NCI-H128 (cell line): ENCODE measurements around the gene MAP2K7.
"Not testable (repeated sequence)": the region's sequence is repeated elsewhere in the genome, so short reads cannot be mapped to it uniquely, and the experiment has no call there.

Source experiments
- DNase-seq: peaks from one replicate; lab custom pipeline; 2025; ENCODE audit not compliant: unreplicated experiment; lab: John Stamatoyannopoulos, UW

MAP2K7 gene

DNA sequence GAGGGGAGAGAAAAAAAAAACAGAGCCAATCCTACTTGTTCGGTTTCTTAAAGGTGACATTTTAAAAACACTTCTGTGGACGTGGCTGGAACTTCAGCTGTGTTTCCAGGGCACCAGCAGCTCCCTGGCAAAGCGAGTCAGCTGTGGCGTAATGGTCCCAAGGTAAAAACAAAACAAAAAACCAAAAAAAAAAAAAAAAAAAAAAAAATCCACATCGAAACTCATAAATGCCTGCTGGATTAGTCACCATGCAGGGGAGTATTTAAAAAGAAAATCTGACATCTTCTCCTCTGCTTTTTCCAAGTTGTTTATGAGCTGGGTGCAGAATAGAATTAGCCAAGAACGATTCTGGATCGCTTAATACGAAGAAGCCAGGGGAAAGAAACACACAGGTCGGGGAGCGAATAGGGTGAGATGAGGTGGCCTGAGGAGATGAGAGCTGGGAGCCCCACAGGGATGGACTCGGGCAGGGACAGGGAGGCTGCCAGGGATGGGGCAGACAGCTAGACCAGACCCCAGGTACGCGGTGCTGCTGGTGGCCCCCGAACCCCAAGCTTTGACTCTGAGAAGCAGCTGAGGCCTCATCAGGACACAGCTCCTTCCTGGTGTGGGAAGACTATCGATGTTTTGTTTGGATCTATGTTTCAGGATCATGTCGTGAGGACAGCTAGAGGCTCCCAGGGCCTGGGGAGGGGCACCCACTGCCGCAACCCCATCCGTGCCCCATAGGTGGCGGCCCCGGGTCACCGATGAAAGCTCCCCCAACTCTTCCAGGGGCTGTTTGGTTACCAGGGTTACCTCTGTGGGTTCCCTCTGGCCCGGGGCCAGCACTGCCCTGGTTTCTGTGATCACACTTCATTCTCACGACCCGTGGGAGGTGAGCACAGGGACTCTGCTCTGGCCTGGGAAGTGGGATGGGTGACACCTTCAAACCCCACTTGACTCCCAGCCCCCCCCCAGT is 25.3 kb downstream of the MAP2K7 start:
- DNase-seq: no peak

DNA sequence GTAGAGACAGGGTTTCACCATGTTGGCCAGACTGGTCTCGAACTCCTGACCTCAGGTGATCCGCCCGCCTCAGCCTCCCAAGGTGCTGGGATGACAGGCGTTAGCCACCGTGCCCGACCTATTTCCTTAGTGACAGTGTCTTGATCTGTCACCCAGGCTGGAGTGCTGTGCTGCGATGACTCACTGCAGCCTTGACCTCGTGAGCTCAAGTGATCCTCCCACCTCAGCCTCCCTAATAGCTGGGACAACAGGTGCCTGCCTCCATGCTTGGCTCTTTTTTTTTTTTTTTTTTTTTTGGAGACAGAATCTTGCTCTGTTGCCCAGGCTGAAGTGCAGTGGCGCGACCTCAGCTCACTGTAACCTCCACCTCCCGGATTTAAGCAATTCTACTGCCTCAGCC is 26.4 kb downstream of the MAP2K7 start:
- DNase-seq: not testable (repeated sequence)

DNA sequence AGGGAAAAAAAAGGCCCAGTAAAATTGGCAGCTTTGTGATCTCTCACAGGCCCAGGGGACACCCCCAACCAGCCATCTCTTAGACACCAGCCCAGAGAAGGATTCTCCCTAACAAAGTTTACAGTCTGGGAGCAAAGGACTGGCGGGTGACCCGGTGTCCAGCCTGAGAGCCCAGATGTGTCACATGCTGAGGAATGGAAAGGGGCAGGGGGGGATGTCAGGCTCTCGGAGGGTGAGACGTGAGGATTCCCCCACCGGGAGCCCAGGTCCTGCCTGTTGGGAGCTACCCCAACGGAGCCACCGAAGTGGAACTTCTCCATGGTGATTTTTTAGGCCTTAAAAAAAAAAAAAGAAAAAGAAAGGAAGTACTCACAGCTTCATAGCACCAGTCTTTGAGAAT is 27.1 kb downstream of the MAP2K7 start:
- no peak for DNase-seq

DNA sequence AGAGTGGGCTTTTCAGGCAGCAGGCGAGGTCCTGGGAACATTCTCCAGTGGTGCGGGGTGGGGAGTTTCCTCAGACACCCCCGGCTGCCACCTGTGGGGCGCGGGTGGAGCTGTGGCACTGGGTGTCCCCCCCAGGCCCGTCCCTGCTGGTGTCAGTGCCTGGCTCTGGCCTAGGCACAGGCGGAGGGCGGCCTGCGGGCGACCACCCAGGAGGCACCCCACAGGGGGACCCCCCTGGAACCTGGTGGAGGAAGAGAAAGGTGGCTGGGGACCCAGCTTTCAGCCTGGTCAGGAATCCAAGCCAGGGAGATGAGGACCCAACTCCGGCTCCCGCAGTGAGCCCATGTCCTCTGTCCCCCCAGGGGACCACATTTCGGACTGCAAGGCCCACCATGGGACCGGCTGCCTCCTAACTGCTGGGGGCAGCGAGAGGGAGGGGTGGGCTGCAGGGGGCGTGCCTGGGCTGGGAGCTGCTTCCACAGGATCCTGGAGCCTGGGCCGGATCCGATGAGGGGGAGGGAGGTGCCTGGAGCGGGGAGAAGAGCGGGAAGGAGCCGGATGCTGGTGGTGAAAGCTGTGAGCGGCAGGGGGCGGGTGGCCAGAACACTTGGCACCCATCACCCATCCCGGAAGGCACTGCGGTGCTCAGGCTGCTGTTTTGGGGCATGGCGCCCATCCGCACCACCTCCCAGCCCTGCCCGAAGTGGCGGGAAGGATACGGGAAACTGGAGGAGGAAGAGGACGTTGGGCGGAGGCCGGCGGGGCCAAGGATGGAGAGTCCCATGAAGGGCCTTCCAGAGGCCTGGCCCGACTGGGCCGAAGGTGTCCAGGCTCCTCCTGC is 27.8 kb downstream of the MAP2K7 start:
- no peak for DNase-seq

DNA sequence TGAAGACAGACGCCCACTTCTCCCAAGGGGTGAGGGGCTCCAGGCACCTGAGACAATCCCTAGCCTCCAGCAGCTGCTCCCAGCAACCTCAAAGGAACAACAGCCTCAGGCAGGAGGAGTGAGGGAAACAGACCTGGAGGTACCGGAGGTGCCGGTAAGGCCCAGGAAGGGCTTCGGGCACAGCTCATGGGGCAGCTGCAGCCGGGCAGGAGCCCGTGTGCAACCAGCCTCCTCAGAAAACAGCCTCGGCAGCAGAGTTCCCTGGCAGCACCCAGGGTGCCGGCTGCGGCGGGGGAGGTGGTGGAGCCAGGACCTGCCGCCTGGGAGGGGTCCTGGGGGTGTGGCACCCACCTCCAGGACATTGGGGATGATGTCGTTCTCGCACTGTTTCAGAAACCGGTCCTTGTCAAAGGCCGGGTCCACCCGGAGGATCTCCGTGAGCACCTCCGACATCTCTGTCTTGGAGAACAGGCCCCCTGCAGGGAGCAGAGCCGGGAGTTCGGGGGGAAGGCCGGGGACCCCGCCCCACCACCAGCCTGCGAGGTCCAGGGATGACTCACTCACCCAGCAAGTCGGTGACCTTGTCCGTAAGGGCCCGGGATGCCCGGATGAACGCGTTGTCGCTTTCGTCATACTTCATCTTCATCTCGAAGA is 28.7 kb downstream of the MAP2K7 start:
- DNase-seq: no peak

DNA sequence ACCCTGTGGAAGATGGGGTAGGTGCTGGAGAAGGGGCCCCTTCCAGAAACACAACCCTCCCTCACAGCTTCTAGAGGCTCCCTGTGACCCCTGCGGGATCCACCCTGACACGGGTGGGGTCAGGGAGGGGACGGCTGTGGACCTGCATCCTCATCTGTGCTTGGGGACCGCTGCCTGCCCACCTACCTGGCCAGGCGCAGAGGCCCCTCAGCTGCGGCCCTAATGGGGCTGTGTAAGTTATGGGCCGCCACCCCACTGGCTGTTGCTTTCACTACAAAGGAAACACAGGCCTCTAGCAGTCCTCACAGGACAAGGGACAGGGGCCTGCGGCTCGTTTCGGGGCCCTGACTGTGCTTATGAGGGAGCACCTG is 29.2 kb downstream of the MAP2K7 start:
- no peak for DNase-seq

DNA sequence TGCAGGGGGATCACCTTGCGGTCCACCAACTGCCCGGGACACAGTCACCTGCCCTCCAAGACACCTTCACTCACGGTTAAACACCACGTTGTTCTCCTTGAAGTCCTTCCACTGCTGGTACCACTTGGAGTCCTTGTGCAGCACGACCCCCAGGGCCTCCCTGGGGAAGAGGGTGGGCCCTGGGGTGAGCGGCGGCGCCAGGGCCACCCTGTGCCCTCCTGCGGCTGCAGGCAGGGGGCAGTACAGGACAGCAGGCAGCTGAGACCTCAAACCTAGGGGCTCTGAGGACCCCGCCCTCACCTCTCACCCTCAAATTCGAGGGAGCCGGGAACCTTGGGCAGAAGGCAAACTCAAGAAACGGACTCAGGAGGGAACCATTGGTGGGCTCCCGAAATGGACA is 29.7 kb downstream of the MAP2K7 start:
- no peak for DNase-seq

DNA sequence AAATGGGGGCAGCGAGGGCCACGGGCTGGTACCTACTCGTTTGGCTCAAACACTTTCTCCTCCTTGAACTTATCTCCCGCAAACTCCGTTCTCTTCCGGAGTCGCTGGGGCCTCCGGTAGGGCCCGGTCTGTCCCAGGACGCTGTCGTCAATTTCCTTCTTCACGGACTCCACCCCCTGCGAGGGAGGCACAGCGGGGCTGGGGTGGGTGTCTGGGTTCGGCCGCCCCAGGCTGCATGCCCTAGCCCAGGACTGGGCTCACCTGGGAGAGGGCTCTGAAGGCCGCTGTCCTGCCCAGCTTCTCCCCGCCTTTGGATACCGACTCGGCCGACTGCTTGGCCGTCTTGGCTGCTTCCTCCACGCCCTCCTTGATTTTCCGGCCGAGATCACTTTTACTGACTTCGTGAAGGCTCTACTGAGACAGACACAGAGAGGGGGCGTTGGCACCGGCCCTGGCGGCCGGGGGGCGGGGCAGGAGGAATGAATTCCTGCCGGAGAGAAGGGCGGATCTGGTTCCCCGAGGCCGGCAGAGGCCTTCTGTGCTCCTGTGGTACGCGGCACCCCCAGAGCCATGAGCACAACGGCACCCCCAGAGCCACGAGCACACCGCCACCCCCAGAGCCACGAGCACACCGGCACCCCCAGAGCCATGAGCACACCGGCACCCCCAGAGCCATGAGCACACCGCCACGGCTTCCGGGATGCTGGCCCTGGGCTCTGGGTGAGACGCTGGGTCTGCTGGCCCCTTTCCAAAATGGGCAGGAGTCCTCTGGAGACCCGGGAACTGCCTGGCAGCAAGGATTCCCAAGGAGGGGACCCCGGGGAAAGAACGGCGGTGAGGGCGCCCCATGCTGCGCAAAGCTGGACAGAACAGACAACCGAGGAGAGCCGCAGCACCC is 30.4 kb downstream of the MAP2K7 start:
- DNase-seq: no peak

DNA sequence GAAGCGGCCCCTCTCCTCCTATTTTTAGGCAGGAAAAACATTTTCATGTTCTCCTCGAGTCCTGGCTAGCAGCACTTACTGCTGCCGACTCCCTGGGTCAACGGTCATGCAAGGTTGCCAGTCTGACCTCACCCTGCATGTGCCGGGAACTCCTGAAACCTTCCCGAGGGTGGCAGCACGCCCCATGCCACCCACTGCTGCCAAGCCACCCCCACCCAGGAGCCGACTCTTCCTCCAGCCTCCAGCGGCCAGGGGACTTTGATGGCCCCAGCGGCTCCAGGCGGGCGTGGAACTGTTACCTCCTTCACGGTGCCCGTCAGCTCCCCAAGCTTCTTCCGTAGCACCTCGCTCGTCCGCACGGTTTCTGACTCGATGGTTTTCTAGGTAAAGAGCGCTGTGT is 31.1 kb downstream of the MAP2K7 start:
- no peak for DNase-seq

DNA sequence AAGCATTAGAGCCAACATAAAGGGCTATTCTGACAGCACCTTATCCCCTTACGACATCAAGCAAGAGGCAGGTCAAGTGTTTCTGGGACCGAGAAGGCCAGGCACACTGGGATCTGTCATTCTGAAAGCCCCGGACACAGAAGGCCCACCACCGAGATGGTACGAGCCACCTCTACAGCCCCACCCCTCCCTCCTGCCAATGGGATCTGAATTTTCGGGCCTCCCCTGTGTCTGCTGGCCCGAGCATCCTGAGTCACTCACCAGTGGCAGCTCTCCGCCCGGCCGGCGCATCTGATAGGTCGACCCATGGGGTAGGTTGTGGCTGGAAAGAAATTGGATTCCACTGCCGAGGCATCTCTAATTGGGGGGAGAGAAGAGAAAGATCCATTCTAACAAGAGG is 37.2 kb downstream of the MAP2K7 start:
- DNase-seq: no peak

DNA sequence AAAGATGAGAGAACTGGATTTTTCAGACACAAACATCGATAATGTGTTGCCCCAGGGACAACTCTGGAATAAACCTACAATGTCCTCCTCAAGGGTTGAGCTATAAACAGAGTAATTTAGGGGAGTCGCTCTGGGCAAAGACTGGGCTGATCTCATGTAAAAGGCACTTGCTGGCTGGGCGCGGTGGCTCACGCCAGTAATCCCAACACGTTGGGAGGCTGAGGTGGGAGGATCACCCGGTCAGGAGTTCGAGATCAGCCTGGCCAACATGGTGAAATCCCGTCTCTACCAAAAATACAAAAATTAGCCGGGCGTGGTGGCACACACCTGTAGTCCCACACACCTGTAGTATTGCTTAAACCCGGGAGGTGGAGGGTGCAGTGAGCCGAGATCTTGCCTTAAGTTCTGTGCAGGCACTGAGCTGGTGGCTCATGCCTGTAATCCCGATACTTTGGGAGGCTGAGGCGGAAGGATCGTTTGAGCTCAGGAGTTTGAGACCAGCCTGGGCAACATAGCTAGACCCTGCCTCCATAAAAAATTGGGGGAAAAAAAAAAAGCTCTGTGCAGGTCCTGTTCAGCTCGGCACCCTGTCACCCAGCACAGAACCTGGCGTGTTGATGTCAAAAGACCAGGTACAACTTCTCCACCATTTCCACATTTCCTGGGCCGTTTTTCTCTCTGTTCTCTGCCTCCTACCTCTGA is 38.4 kb downstream of the MAP2K7 start:
- no peak for DNase-seq

DNA sequence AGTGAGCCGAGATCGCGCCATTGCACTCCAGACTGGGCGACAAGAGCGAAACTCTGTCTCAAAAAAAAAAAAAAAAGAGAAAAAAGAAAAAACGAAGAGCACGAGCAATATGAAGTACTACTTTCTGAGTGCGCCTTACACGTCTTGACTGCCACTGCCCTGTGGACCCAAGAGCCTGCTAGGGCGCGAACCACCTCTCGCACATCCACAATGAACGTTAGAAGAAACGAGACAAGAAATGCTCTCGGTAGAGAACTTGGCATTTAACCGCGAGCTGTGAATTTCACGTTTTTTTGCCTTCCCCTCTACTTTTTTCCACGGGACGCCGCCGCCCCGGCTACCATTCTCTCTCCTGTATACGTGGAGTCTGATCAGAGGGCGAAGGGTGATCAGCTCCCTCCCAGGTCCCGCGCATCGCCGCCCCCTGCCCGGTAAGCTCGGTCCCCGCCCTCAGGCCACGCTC is 39.3 kb downstream of the MAP2K7 start:
- no peak for DNase-seq

DNA sequence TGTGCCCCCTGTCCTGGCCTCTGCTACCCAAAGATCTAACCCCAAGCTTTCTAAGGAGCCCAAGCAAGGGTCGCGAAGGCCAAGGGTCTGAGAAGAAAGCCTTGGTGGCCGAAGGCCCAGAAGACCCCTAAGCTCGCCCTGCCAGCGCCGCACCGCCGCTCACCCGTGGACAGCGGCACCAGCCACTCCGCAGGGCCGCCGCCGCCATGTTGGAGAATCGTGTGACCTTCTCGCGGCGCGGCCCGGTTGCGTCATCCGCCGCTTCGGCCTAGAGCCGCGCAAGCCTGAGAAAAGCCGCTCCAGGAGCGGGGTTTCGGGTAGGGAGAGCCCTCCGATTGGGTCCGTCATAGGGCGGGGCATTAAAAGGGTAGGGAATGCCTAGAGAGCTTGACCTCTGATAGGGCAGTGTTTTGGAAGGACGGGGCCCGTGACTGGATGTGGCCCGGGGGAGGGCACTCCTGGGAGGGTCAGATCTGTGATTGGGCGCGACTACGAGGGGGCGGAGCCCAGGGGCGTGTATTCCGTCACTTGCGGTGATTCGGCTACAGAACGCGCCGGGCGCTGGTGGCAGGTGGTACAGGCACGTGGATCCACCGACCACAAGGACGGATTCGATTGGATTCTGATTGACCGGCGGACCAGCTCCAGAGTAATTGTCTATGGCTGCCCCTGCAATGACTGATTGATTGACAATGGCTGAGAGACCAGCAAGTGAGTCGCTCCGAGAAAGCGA is 39.9 kb downstream of the MAP2K7 start, which contains the start of gene TIMM44:
TIMM44 (minus strand) TSS at position 223 of the 733 bp plus-strand sequence; CDS start at position 208, 15 bp downstream.
- peak; percentile 99 for DNase-seq

DNA sequence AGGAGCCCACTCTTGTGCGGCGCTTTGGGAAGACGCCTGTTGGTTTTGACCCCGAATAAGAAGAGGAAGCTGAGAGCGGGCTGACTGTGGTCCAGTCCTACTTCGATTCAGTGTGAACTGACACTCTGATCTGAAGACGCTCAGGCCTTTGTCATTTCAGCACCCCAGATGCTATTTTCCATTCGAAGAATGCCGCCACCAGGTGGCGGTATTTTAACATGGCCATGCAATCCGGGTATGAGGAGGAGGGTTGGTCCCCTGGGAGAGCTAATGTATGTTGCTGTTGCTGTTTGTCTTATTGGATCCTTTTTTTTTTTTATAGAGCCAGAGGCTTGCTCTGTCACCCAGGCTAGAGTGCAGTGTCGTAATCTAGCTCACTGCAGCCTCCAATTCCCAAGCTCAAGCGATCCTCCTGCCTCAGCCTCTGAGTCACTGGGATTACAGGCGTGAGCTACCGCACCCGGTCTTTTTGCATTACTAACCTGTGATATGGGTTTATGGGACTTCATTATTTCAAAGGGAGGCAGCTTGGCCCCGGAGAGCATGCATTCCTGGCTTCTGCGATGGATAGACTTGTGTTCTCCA is 40.6 kb downstream of the MAP2K7 start:
- DNase-seq: peak; percentile 89

DNA sequence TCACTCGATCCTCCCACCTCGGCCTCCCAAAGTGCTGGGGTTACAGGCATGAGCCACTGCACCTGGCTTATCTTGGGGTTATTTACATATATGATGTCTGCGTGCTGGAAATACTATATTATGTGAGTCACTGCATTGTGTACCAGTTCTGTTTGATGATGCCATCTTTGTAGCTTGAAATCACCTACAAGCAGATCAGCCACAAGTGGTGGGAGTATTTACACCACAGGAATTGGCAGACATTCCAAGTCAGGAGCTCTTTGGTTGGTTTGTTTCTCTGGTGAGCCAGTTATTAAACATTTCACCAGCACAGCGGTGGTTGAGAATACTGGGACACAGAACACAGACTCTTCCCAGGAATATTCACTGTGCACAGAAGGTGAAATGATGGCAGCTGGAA is 44.3 kb downstream of the MAP2K7 start:
- DNase-seq: no peak

DNA sequence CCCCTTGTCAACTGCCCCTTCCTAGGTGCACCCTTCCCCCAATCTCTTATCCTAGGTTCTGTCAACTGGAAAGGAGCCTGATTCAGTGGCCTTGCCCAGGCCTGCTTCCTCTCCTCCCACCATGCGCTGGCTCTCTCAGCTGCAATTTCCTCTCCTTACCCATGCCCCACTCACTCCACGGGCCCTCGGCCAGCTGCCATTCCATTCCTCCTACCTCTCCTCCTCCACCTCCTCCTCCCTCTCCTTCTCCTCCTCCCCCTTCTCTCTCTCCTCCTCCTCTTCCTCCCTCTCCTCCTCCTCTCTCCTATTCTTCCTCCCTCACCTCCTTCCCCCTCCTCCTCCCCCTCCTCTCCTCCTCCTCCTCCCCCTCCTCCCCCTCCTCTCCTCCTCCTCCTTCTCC is 49.4 kb downstream of the MAP2K7 start:
- no peak for DNase-seq

DNA sequence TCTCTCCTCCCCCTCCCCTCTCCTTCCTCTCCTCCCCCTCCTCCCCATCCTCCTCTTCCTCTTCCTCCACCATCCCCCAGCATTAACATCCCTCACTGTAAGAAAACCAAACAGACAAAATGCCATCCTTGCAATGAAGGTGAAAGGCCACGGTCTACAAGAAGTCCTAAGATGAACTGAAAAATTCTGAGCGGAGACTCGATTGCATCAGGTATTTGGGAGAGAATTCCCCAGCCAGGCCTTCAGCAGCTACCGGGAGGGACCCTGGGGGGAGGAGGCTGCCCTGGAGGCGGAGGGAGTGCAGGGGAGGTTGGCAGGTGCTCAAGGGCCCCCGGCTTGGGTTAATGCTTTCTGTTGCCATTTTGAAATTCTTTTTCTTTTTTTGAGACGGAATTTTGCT is 49.9 kb downstream of the MAP2K7 start:
- no peak for DNase-seq

DNA sequence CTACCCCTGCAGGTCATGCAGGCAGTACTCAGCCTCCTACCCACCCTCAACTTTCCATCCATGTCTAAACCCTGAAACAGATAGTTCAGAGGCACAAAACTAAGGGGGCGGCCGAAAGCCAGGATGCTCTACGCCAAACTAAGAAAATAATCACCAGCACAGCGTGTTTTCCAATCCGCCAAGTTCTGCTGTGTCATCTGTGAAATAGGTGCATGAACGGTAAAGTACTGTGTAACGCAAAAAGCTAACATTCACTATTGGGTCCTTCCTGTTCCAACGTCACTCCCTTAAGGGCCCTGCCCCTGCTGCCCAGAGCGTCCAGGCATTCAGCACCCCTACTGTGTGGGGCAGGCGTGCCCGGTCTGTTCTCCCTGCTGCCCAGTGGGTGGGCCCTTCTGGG is 52.0 kb downstream of the MAP2K7 start:
- no peak for DNase-seq

DNA sequence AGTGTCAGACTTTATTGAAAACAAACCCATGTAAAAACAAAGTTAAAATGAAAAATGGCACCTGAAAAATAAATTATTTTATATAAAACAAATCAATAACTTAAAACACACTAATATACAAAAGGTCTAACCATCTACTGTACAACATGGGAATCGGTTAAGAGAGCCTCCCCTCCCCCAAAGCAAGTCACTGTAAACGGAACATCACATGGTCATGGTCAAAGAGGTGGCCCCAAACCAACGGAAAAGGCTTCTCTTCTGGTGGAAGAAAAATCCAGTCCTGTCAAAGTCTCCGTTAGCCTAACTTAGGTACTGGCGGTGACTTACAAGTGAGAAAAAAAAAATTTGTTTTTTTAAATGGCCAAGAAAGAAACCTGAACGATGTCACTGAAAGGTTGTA is 55.5 kb downstream of the MAP2K7 start:
- DNase-seq: no peak
